Thoracic aorta (tissue), 2 donors: ENCODE measurements around the gene ADGRA1. TPM values are rescaled to one million over a fixed set of nuclear protein-coding genes. Genes with fewer than 3 reads are reported as not detected.

Experiments
- ATAC-seq: fragments of 150-250 bp; one replicate; pipeline ENCODE4 v1.8.0; 2017; ENCODE audit warnings: low read depth; ENCODE audit not compliant: insufficient number of reproducible peaks, low FRiP score
- DNase-seq: peaks from one replicate; pipeline ENCODE4 v3.0.0-alpha.2; 2020; ENCODE audit warnings: low spot score
- H3K27ac ChIP-seq, 2 donors: fragments of 200-600 bp; sonication (generic); 1 replicate in 1 of 2; 2 replicates in 1 of 2; pipeline ENCODE4 v1.5.1; 2016; ENCODE audit warnings: mild to moderate bottlenecking in 2 of 2, moderate library complexity in 2 of 2
- H3K27me3 ChIP-seq: fragments of 200-600 bp; sonication (generic); replicated peaks from 2 replicates; pipeline ENCODE4 v1.6.0; 2016; ENCODE audit warnings: mild to moderate bottlenecking; ENCODE audit not compliant: insufficient read depth
- H3K36me3 ChIP-seq: fragments of 200-600 bp; sonication (generic); one replicate; pipeline ENCODE4 v1.5.1; 2016
- H3K4me1 ChIP-seq, 2 donors: fragments of 200-600 bp; sonication (generic); 1 replicate in 1 of 2; 2 replicates in 1 of 2; pipeline versions ENCODE4 v1.5.1 to v1.6.0; 2016; ENCODE audit warnings: low read depth in 2 of 2, mild to moderate bottlenecking in 1 of 2; ENCODE audit not compliant: control insufficient read depth in 1 of 2
- H3K4me3 ChIP-seq: fragments of 200-600 bp; sonication (generic); 2 replicates; pipeline ENCODE4 v1.5.1; 2016; ENCODE audit warnings: mild to moderate bottlenecking
- H3K9me3 ChIP-seq: fragments of 200-600 bp; sonication (generic); 2 replicates; pipeline ENCODE4 v1.5.1; 2016
- CTCF ChIP-seq: fragments of 200-600 bp; sonication (generic); IDR thresholded peaks from one replicate; pipeline ENCODE4 v1.5.1; 2019; ENCODE audit warnings: antibody characterized with exemption
- total RNA-seq, 2 donors: library from RNA; depleted of rRNA; stranded (reverse); fragments of >200 nt; gene quantifications; one replicate each; pipeline versions ENCODE4 v1.1.0 to v1.2.3, GENCODE V29; 2016

ADGRA1 gene
- total RNA-seq, 2 donors from 2014 or later = not detected

DNA sequence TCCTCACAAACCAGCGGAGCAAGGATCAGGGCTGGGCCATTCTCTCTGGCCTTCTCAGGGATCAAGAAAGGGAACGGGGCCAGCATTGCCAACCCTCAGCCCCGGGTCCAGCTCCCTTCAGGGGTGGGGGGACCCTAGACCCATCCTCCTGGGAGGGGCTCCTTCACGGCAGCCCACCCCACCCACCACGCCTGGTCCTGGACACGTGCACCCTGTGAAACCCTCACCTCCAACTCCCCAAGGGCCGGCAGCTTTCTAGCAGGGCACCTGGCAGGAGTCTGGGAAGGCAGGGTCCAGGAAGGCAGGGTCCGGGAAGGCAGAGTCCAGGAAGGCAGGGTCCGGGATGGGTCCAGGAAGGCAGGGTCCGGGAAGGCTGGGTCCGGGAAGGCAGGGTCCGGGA is 46.6 kb upstream of the ADGRA1 start:
- TF ChIP-seq CTCF = no peak
- no peaks in the 10 kb centered on the region for H3K9me3 ChIP-seq
- no peaks in the 10 kb centered on the region for H3K36me3 ChIP-seq
- H3K4me1 ChIP-seq = no peaks in the 10 kb centered on the region
- H3K27ac ChIP-seq = no peak overlapping the region
- H3K4me3 ChIP-seq = no peak overlapping the region
- no peaks in the 10 kb centered on the region for H3K27me3 ChIP-seq
- ATAC-seq (no peak), DNase-seq (no peak)

GRCh38 chr10:133042061-133042460 is 45.7 kb upstream of the ADGRA1 start:
- no peaks in the 10 kb centered on the region for H3K4me1 ChIP-seq
- H3K27me3 ChIP-seq = no peaks in the 10 kb centered on the region
- H3K9me3 ChIP-seq = no peaks in the 10 kb centered on the region
- no peak overlapping the region for H3K27ac ChIP-seq
- TF ChIP-seq CTCF = no peak
- no peak overlapping the region for H3K4me3 ChIP-seq
- DNase-seq (no peak), ATAC-seq (no peak)
- H3K36me3 ChIP-seq = no peaks in the 10 kb centered on the region

- H3K4me1 ChIP-seq = no peaks in the 10 kb centered on the region
- H3K4me3 ChIP-seq = no peak overlapping the region
- DNase-seq (no peak), ATAC-seq (no peak)
- no peaks in the 10 kb centered on the region for H3K9me3 ChIP-seq
- no peak overlapping the region for H3K27ac ChIP-seq
- TF ChIP-seq CTCF = no peak
- H3K36me3 ChIP-seq = no peaks in the 10 kb centered on the region
- no peaks in the 10 kb centered on the region for H3K27me3 ChIP-seq
These were observed 44.9 kb upstream of the ADGRA1 start for GRCh38 chr10:133042816-133043215.

DNA sequence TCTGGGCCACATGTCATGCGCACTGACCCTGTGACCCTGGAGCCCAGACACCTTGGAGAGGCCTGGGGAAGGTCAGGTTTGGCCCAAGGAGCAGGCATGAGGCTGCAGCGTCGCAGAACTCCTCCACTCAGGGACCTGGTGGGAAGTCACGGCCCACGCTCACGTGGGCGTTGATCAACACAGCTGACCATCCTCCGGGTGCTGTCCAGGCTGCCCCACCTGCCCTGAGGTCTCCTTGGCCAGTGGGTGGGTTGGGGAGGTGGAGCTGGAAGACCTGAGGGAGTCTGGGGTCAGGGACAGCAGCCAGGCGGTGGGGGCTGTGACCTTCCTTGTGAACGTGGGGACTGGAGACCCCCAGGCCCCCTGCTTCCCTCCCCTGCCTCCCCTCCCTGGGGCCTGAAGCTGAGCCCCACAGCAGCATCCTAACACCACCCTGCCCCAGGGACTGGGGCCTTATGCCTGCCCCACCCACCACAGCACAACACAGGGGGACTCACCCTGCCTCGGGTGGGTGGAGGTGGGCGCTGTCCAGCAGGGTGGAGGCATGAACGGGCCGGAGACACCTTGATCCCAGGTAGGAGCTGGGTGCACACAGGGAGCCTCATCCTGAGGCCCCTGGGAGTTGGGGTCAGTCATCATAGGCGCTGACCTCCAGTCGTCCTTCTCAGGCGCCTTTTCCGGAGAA is 44.0 kb upstream of the ADGRA1 start:
- Histone ChIP-seq H3K36me3 (no peaks in the 10 kb centered on the region), H3K27ac (no peak overlapping the region), H3K9me3 (no peaks in the 10 kb centered on the region), H3K4me3 (no peak overlapping the region), H3K4me1 (no peaks in the 10 kb centered on the region), H3K27me3 (no peaks in the 10 kb centered on the region)
- ATAC-seq (no peak), DNase-seq (no peak)
- no peak for TF ChIP-seq CTCF

- DNase-seq (no peak), ATAC-seq (no peak)
- Histone ChIP-seq H3K9me3 (no peaks in the 10 kb centered on the region), H3K27me3 (no peaks in the 10 kb centered on the region), H3K4me1 (no peaks in the 10 kb centered on the region), H3K36me3 (no peaks in the 10 kb centered on the region), H3K27ac (no peak overlapping the region), H3K4me3 (no peak overlapping the region)
- no peak for TF ChIP-seq CTCF
These were observed 43.3 kb upstream of the ADGRA1 start for GRCh38 chr10:133044401-133044811.
